Subcutaneous abdominal adipose tissue (tissue), 5 donors: ENCODE data around the gene TMEM117.

Source experiments
- H3K27ac ChIP-seq: one replicate; pipeline ENCODE4 v1.7.0; 2013; ENCODE audit warnings: low read depth, mild to moderate bottlenecking, inconsistent platforms, low read length, moderate library complexity
- H3K27me3 ChIP-seq, 5 donors: one replicate each; pipeline ENCODE4 v1.7.0; 2013; ENCODE audit warnings: low read length in 5 of 5, inconsistent platforms in 1 of 5; ENCODE audit not compliant: control insufficient read depth in 5 of 5, insufficient read depth in 4 of 5
- H3K36me3 ChIP-seq, 5 donors: one replicate each; pipeline ENCODE4 v1.7.0; 2013; ENCODE audit warnings: low read length in 5 of 5; ENCODE audit not compliant: control insufficient read depth in 5 of 5, insufficient read depth in 5 of 5
- H3K4me1 ChIP-seq, 5 donors: one replicate each; pipeline ENCODE4 v1.7.0; 2013; ENCODE audit warnings: low read length in 5 of 5, mild to moderate bottlenecking in 3 of 5, moderate library complexity in 1 of 5; ENCODE audit not compliant: control insufficient read depth in 5 of 5, insufficient read depth in 5 of 5
- H3K4me3 ChIP-seq, 5 donors: one replicate each; pipeline ENCODE4 v1.7.0; 2013; ENCODE audit warnings: low read length in 5 of 5, low read depth in 1 of 5
- H3K9ac ChIP-seq, 5 donors: one replicate each; pipeline ENCODE4 v1.7.0; 2013; ENCODE audit warnings: low read length in 5 of 5, mild to moderate bottlenecking in 4 of 5, moderate library complexity in 3 of 5
- H3K9me3 ChIP-seq, 5 donors: one replicate each; pipeline ENCODE4 v1.7.0; 2013; ENCODE audit warnings: low read length in 5 of 5; ENCODE audit not compliant: control insufficient read depth in 5 of 5
- donor health status: healthy.
- donor health status: healthy.
- donor health status: healthy.
- donor health status: healthy.
- donor health status: healthy.

The TMEM117 gene

GRCh38 chr12:44053549-44054127 is 217.8 kb downstream of the TMEM117 start:
- Histone ChIP-seq H3K9ac (no peak overlapping the region), H3K4me3 (no peak overlapping the region), H3K27ac (no peak overlapping the region), H3K27me3 (no peaks in the 10 kb centered on the region), H3K36me3 (no peaks in the 10 kb centered on the region), H3K9me3 (no peaks in the 10 kb centered on the region), H3K4me1 (peaks cover 0 to 13% (median 6%) of the 10 kb centered on the region in 5 donors)

GRCh38 chr12:44054281-44054680 is 218.4 kb downstream of the TMEM117 start:
- no peaks in the 10 kb centered on the region for H3K27me3 ChIP-seq
- no peak overlapping the region for H3K27ac ChIP-seq
- no peaks in the 10 kb centered on the region for H3K36me3 ChIP-seq
- H3K9me3 ChIP-seq, result no peaks in the 10 kb centered on the region
- no peak overlapping the region for H3K4me3 ChIP-seq
- peaks cover 0 to 13% (median 6%) of the 10 kb centered on the region in 5 donors for H3K4me1 ChIP-seq
- H3K9ac ChIP-seq, result no peak overlapping the region

- H3K27me3 ChIP-seq, result no peaks in the 10 kb centered on the region
- H3K9me3 ChIP-seq, result no peaks in the 10 kb centered on the region
- no peak overlapping the region for H3K4me3 ChIP-seq
- no peaks in the 10 kb centered on the region for H3K36me3 ChIP-seq
- H3K9ac ChIP-seq, result no peak overlapping the region
- no peak overlapping the region for H3K27ac ChIP-seq
- peaks cover 0 to 10% (median 3%) of the 10 kb centered on the region in 5 donors for H3K4me1 ChIP-seq
Observed at GRCh38 chr12:44058366-44058765, 222.5 kb downstream of the TMEM117 start.

- no peaks in the 10 kb centered on the region for H3K9me3 ChIP-seq
- no peaks in the 10 kb centered on the region for H3K4me1 ChIP-seq
- H3K27me3 ChIP-seq, result no peaks in the 10 kb centered on the region
- H3K27ac ChIP-seq, result no peak overlapping the region
- H3K36me3 ChIP-seq, result no peaks in the 10 kb centered on the region
- no peak overlapping the region for H3K9ac ChIP-seq
- no peak overlapping the region for H3K4me3 ChIP-seq
Observed at GRCh38 chr12:44059476-44059875, 223.6 kb downstream of the TMEM117 start.

GRCh38 chr12:44063671-44064070 is 227.8 kb downstream of the TMEM117 start:
- no peaks in the 10 kb centered on the region for H3K27me3 ChIP-seq

GRCh38 chr12:44076871-44077270 is 241.0 kb downstream of the TMEM117 start:
- H3K4me1 ChIP-seq, result peaks cover 0 to 2% (median 0%) of the 10 kb centered on the region in 5 donors
- no peak overlapping the region for H3K4me3 ChIP-seq
- H3K36me3 ChIP-seq, result no peaks in the 10 kb centered on the region
- H3K9ac ChIP-seq, result no peak overlapping the region
- no peaks in the 10 kb centered on the region for H3K27me3 ChIP-seq
- no peak overlapping the region for H3K27ac ChIP-seq
- H3K9me3 ChIP-seq, result no peaks in the 10 kb centered on the region

More at GRCh38 chr12:44063671-44064070, 227.8 kb downstream of the TMEM117 start:
- H3K27ac ChIP-seq, result no peak overlapping the region
- H3K4me3 ChIP-seq, result no peak overlapping the region
- no peaks in the 10 kb centered on the region for H3K36me3 ChIP-seq
- H3K9ac ChIP-seq, result no peak overlapping the region
- no peaks in the 10 kb centered on the region for H3K9me3 ChIP-seq
- H3K4me1 ChIP-seq, result no peaks in the 10 kb centered on the region

GRCh38 chr12:44077294-44077693 is 241.4 kb downstream of the TMEM117 start:
- Histone ChIP-seq H3K4me1 (peaks cover 0 to 2% (median 0%) of the 10 kb centered on the region in 5 donors), H3K36me3 (no peaks in the 10 kb centered on the region), H3K9me3 (no peaks in the 10 kb centered on the region), H3K4me3 (no peak overlapping the region), H3K9ac (no peak overlapping the region), H3K27ac (no peak overlapping the region), H3K27me3 (no peaks in the 10 kb centered on the region)

GRCh38 chr12:44078273-44078672 is 242.4 kb downstream of the TMEM117 start:
- no peaks in the 10 kb centered on the region for H3K9me3 ChIP-seq
- peaks cover 0 to 2% (median 0%) of the 10 kb centered on the region in 5 donors for H3K4me1 ChIP-seq
- no peaks in the 10 kb centered on the region for H3K36me3 ChIP-seq
- no peak overlapping the region for H3K27ac ChIP-seq
- H3K9ac ChIP-seq, result no peak overlapping the region
- no peaks in the 10 kb centered on the region for H3K27me3 ChIP-seq
- H3K4me3 ChIP-seq, result no peak overlapping the region

GRCh38 chr12:44088647-44089046 is 252.8 kb downstream of the TMEM117 start:
- H3K9me3 ChIP-seq, result no peaks in the 10 kb centered on the region
- no peaks in the 10 kb centered on the region for H3K4me1 ChIP-seq
- no peak overlapping the region for H3K4me3 ChIP-seq
- H3K27ac ChIP-seq, result no peak overlapping the region
- no peaks in the 10 kb centered on the region for H3K36me3 ChIP-seq
- H3K9ac ChIP-seq, result no peak overlapping the region
- H3K27me3 ChIP-seq, result no peaks in the 10 kb centered on the region

- no peaks in the 10 kb centered on the region for H3K27me3 ChIP-seq
- no peaks in the 10 kb centered on the region for H3K4me1 ChIP-seq
- H3K4me3 ChIP-seq, result no peak overlapping the region
- peaks cover 0 to 2% (median 0%) of the 10 kb centered on the region in 5 donors for H3K9me3 ChIP-seq
- no peak overlapping the region for H3K27ac ChIP-seq
- H3K9ac ChIP-seq, result no peak overlapping the region
- no peaks in the 10 kb centered on the region for H3K36me3 ChIP-seq
Observed at GRCh38 chr12:44091948-44092606, 256.2 kb downstream of the TMEM117 start.
